ENCODE results near the gene INHBA. TPM values are rescaled to one million over a fixed set of nuclear protein-coding genes. Genes with fewer than 3 reads are reported as not detected.

Gene INHBA
- polyA plus RNA-seq, 1 donor (not counting 4 experiments of a cell fraction or from before 2014, with no cell fraction given) = 51.4 TPM

DNA sequence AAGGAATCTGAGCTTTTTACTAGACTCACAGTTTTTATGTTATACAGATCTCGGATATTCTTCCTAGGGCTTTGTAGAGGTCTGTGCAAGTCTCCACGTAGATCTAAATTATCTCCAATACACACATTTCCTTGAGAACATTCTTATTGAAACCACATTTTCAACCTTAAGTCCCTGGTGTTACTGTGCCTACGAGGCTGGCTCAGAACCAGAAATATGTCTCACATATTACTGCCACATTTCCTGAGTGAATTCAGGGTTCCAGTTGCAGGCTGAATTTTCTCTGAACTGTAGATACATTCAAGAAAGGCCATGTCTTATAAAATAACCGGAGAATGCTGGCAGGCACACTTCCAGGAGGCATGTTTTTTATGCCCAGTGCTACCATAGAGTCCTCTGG is 46.5 kb downstream of the INHBA start:
- Histone ChIP-seq H3K9ac (ENCODE audit: control insufficient read depth, extremely low read depth, insufficient read depth, low read length) (no peak overlapping the region), H3K4me1 (ENCODE audit: control insufficient read depth, extremely low read depth, insufficient read depth, low read length) (no peaks in the 10 kb centered on the region), H3K9me3 (ENCODE audit: control insufficient read depth, low read depth, low read length) (no peaks in the 10 kb centered on the region), H3K79me2 (ENCODE audit: control insufficient read depth, insufficient read depth, low read length) (no peaks in the 10 kb centered on the region), H3K4me2 (ENCODE audit: control insufficient read depth, extremely low read depth, insufficient read depth, low read depth, low read length) (no peak overlapping the region), H3K27me3 (ENCODE audit: control insufficient read depth, extremely low read depth, insufficient read depth, low read length) (no peaks in the 10 kb centered on the region), H3K9me1 (ENCODE audit: control insufficient read depth, extremely low read depth, insufficient read depth, low read length) (no peaks in the 10 kb centered on the region), H3K36me3 (ENCODE audit: control insufficient read depth in 2 of 2, extremely low read depth in 1 of 2, insufficient read depth in 2 of 2, low read length in 2 of 2) (no peaks in the 10 kb centered on the region), H3K4me3 (ENCODE audit: control insufficient read depth in 2 of 3, extremely low read depth in 1 of 3, insufficient read depth in 2 of 3, low read depth in 1 of 3, low read length in 3 of 3) (no peak overlapping the region), H2AFZ (ENCODE audit: control insufficient read depth, low read length) (no peak overlapping the region), H3K27ac (ENCODE audit: control insufficient read depth, insufficient read depth, low read length) (no peak overlapping the region), H4K20me1 (ENCODE audit: control insufficient read depth, extremely low read depth, insufficient read depth, low read length) (no peaks in the 10 kb centered on the region)
- TF ChIP-seq, protein P1, sequence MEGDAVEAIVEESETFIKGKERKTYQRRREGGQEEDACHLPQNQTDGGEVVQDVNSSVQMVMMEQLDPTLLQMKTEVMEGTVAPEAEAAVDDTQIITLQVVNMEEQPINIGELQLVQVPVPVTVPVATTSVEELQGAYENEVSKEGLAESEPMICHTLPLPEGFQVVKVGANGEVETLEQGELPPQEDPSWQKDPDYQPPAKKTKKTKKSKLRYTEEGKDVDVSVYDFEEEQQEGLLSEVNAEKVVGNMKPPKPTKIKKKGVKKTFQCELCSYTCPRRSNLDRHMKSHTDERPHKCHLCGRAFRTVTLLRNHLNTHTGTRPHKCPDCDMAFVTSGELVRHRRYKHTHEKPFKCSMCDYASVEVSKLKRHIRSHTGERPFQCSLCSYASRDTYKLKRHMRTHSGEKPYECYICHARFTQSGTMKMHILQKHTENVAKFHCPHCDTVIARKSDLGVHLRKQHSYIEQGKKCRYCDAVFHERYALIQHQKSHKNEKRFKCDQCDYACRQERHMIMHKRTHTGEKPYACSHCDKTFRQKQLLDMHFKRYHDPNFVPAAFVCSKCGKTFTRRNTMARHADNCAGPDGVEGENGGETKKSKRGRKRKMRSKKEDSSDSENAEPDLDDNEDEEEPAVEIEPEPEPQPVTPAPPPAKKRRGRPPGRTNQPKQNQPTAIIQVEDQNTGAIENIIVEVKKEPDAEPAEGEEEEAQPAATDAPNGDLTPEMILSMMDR (optimal IDR thresholded peaks at IDR 0.05 in 1 of 3, IDR thresholded peaks at IDR 0.05 in 1 of 3, conservative IDR thresholded peaks at IDR 0.05 in 1 of 3; ENCODE audit: extremely low read depth in 1 of 3, insufficient read depth in 2 of 3, low read length in 3 of 3) = no peak
- no peak for TF ChIP-seq EZH2 (IDR thresholded peaks at IDR 0.05; ENCODE audit: low read length)
- no peak for FAIRE-seq
- no peak for DNase-seq (ENCODE audit: low read depth, low spot score)
- dilution Hi-C loops (cut with MboI; ENCODE audit: extremely low pct_ligation_motif_present, low sequenced_read_pairs) = no loop called here

DNA sequence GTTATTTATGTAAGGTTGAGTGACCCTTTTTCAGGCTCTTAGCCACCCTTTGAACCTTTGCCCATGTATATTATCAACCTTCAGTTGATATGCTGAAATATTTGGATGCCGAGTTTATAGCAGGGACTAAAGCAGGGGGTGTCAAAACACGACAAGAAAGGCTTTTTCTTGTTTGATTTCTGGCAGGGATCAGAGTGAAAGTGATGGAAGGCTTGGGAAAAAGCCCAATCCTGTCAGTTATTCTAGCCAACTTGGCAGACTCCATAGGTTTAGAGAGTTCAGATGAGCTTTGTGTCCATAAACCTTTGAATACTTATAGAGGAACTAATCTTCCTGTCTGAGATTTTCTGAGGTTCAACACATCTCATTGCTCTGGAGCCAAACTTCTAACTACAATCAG is 47.5 kb downstream of the INHBA start:
- Histone ChIP-seq H3K27me3 (ENCODE audit: control insufficient read depth, extremely low read depth, insufficient read depth, low read length) (no peaks in the 10 kb centered on the region), H3K9me3 (ENCODE audit: control insufficient read depth, low read depth, low read length) (no peaks in the 10 kb centered on the region), H3K79me2 (ENCODE audit: control insufficient read depth, insufficient read depth, low read length) (no peaks in the 10 kb centered on the region), H3K4me1 (ENCODE audit: control insufficient read depth, extremely low read depth, insufficient read depth, low read length) (no peaks in the 10 kb centered on the region), H3K4me3 (ENCODE audit: control insufficient read depth in 2 of 3, extremely low read depth in 1 of 3, insufficient read depth in 2 of 3, low read depth in 1 of 3, low read length in 3 of 3) (no peak overlapping the region), H4K20me1 (ENCODE audit: control insufficient read depth, extremely low read depth, insufficient read depth, low read length) (no peaks in the 10 kb centered on the region), H2AFZ (ENCODE audit: control insufficient read depth, low read length) (peak overlapping the region; percentile 56), H3K4me2 (ENCODE audit: control insufficient read depth, extremely low read depth, insufficient read depth, low read depth, low read length) (no peak overlapping the region), H3K9ac (ENCODE audit: control insufficient read depth, extremely low read depth, insufficient read depth, low read length) (no peak overlapping the region), H3K36me3 (ENCODE audit: control insufficient read depth in 2 of 2, extremely low read depth in 1 of 2, insufficient read depth in 2 of 2, low read length in 2 of 2) (no peaks in the 10 kb centered on the region), H3K27ac (ENCODE audit: control insufficient read depth, insufficient read depth, low read length) (no peak overlapping the region), H3K9me1 (ENCODE audit: control insufficient read depth, extremely low read depth, insufficient read depth, low read length) (no peaks in the 10 kb centered on the region)
- FAIRE-seq (no peak), DNase-seq (ENCODE audit: low read depth, low spot score) (no peak)
- TF ChIP-seq, protein P1 (optimal IDR thresholded peaks at IDR 0.05 in 1 of 3, IDR thresholded peaks at IDR 0.05 in 1 of 3, conservative IDR thresholded peaks at IDR 0.05 in 1 of 3; ENCODE audit: extremely low read depth in 1 of 3, insufficient read depth in 2 of 3, low read length in 3 of 3) = no peak
- TF ChIP-seq EZH2 (IDR thresholded peaks at IDR 0.05; ENCODE audit: low read length) = no peak
- dilution Hi-C loops (cut with MboI; ENCODE audit: extremely low pct_ligation_motif_present, low sequenced_read_pairs) = no loop called here

Data from keratinocyte (primary cell).